Muscle of arm (tissue), 12 donors: ENCODE measurements around the gene AS3MT. TPM values are rescaled to one million over a fixed set of nuclear protein-coding genes. Genes with fewer than 3 reads are reported as not detected.
"Not testable (repeated sequence)": the region's sequence is repeated elsewhere in the genome, so short reads cannot be mapped to it uniquely, and the experiment has no call there.

Experiments
- DNase-seq: peaks from one replicate; pipeline ENCODE4 v3.0.0-alpha.2; 2013
- polyA plus RNA-seq, 12 donors: library from polyadenylated mRNA; unstranded; fragments of 120-200 nt; gene quantifications; one replicate each; pipeline ENCODE4 v1.2.1, GENCODE V29; 2013; ENCODE audit not compliant: insufficient read length in 12 of 12

Gene AS3MT
- polyA plus RNA-seq, 12 donors = 4.8 to 14.3 (median 10.1) TPM; not detected in 1

GRCh38 chr10:102918817-102919245 lies 49.6 kb downstream of the AS3MT start:
- DNase-seq = no peak

GRCh38 chr10:102919246-102919959 lies 50.1 kb downstream of the AS3MT start:
- DNase-seq = no peak

- DNase-seq = no peak
Measured at GRCh38 chr10:102919992-102920739, 50.9 kb downstream of the AS3MT start.

DNA sequence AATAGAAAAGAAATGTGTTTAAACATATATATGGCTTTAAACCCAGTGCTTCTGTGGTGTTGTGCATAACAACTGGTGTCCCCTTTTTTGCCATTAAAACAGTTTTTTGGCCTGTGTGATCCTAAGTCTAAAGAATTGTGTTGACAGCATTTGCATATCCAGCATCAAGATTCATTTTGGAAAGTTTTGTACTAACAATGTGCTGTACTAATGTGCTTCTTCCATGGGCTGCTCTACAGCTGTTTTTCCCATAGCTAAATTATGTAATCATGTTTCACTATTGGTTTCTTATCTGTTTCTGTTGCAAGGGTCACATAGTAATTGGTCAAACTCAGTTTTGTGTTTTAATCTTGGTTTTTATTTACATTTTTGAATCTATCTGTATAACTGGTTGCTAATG lies 54.3 kb downstream of the AS3MT start:
- DNase-seq = no peak

- no peak for DNase-seq
Measured at GRCh38 chr10:102926842-102927241, 57.6 kb downstream of the AS3MT start.

DNA sequence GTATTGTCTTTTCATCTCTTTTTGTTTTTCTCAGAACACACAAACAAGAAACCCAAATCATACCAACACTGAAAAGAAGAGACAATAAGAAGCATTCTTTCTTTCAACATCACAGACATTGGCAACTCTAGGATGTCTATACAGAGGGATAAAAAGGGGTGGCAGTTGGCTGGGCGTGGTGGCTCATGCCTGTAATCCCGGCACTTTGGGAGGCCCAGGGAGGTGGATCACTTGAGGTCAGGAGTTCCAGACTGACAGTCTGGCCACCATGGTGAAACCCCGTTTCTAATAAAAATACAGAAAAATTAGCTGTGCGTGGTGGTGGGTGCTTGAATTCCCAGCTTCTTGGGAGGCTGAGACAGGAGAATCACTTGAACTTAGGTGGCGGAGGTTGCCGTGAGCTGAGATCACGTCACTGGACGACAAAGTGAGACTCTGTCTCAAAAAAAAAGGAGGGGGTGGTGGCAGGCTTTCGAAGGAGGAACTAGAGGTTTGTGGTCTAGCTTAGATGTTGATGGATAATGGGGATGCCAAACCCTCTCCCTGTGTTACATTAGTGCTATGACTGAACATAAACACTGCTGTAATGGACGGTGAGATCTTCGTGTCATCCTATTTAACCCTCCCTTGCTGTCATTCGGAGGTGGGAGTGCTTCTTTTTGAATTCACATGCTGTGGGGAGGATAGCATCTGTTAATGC lies 58.2 kb downstream of the AS3MT start:
- DNase-seq = no peak

GRCh38 chr10:102928442-102928841 lies 59.2 kb downstream of the AS3MT start:
- not testable (repeated sequence) for DNase-seq

- no peak for DNase-seq
Measured at GRCh38 chr10:102930720-102931119, 61.5 kb downstream of the AS3MT start.

- DNase-seq = no peak
Measured at GRCh38 chr10:102931643-102932042, 62.4 kb downstream of the AS3MT start.

DNA sequence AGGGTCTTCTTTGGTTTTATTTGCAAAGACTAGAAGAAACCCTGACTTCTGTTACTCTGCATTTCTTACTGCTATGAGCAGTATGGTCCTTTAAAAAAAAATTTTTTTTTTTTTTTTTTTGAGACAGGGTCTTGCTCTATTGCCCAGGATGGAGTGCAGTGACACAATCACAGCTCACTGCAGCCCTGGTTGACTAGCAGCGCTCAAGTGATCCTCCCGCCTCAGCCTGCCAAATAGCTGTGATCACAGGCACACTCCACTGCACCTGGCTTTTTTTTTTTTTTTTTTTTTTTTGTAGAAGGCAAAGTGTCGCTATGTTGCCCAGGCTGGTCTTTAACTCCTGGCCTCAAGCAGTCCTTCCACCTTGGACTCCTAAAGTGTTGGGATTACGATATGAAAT lies 66.2 kb downstream of the AS3MT start:
- DNase-seq = no peak

- no peak for DNase-seq
Measured at GRCh38 chr10:102935939-102936605, 66.8 kb downstream of the AS3MT start.

DNA sequence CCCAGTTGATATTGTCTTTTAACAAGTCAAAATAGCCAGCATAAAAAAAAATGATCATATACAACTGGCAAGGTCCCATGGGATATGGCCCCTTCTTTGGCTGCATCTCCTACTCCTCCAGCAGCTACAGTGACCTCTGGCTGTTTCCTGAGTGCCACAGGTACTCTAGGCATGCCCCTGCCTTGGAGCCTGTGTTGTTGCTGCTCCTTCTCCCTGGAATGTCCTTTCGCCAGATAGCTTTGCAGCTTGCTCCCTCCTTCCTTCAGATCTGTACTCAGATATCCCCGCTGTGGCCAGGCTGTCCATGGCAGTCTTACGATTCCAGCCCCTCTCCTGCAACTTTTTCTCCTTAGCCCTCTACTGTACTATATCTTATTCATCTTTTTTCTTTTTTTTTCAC lies 72.1 kb downstream of the AS3MT start:
- no peak for DNase-seq

- no peak for DNase-seq
Measured at GRCh38 chr10:102945449-102945848, 76.2 kb downstream of the AS3MT start.

DNA sequence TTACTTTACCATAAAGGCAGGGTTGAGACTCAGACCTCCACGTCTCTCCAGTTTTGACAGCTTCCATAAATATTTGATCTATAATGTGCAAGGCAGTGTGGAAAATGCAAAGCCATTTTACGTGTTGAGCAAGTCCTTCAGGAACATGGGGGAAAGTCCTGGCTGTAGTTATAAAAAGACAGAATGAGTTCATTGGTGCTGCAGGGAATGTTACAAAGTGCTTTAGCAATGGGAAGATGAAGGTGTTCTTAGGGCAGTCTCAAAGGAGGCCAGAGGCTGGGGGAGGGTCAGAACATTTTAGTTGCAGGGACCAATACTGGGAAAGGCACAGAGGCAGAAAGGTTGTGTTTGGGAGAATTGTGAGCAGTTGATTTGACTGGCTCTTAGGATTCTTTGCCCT lies 76.7 kb downstream of the AS3MT start:
- no peak for DNase-seq

DNA sequence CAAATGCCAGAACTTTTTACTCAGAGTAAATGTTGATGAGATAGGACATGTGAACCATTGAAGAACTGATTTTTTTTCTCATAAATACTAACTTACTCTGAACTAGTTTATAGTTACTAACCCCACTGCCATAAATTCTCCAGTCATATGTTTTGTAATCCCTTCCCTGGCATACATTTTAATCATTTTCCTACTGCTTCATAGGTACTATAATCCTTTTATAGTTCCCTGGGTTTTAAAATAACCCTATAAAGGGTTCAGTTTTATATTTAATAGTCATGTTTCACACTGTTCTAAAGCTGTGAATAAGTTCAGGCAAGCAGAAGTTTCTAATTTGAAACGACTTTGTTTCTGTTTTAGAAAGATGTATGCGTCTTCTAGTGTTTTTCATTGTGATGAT lies 77.7 kb downstream of the AS3MT start:
- no peak for DNase-seq

DNA sequence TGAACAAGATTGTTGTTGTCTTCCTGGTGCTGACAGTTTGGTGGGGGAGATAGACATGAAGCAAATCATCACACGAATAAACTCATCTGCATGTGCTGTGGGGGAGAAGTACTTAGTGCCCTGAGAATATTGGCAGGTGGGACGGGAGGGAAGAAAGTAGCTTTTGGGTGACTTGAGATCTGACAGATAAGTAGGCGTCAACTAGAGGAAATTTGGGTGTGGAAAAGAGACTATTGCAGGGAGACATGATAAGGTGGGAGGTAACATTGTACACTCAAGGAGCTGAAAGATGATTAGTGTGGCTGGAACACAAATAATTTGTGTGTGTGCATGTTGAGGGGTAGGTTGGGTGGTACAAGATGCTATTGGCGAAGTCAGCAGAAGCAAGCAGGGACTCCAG lies 78.9 kb downstream of the AS3MT start:
- DNase-seq = no peak

DNA sequence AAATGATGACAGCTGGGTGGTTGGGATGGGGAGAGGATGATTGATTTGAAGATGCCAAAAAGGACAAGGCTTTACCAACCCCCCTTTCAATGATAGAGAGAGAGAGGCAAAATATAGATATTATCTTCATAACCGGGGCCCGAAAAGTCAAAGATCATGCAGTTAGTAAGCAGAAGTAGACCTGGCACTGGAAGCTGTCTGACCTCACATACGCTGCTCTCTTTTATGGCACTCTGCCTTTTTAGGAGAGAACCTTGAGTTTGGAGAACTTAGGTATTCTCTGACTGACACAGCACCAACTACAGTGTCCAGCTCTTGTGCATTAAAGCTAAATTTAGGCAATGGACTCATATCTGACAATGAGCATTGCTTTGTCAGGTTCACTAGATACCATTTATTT lies 79.5 kb downstream of the AS3MT start:
- no peak for DNase-seq

GRCh38 chr10:102949916-102950315 lies 80.6 kb downstream of the AS3MT start:
- no peak for DNase-seq

DNA sequence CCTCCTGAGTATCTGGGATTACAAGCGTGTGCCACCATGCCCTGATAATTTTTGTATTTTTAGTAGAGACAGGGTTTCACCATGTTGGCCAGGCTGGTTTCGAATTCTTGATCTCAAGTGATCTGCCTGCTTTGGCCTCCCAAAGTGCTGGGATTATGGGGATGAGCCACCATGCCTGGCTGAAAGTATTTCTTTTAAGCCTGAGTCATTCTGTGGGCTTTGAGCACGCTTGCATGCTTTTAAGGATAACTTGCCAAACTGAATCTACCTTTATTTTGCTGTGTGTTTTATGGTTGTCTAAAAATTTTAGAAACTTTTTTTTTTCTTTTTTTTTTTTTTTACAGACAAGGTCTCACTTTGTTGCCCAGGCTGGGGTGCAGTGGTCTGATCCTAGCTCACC lies 82.0 kb downstream of the AS3MT start:
- no peak for DNase-seq
